K562 (cell line): ENCODE results near the gene NUBPL. TPM values are rescaled to one million over a fixed set of nuclear protein-coding genes. Genes with fewer than 3 reads are reported as not detected.

Experiments used
- ATAC-seq: fragments of 200-7000 bp; cut with Tn5 transposase; 3 replicates; pipeline ENCODE4 v1.9.1; 2020; ENCODE audit warnings: moderate library complexity
- BruUV-seq: library from RNA; stranded (reverse); fragments of 400-500 nt; replicated peaks from 2 replicates; lab custom pipeline; 2021; lab: Mats Ljungman, UMichigan
- CTCF ChIA-PET: fragments of 300-600 bp; formaldehyde crosslinking; extraction: SDS; loops from one replicate; lab custom pipeline; 2021; ENCODE audit warnings: low intra/inter-chr PET ratio; lab: Yijun Ruan, JAX
- POLR2A ChIA-PET: fragments of 300-600, 350-650 bp; sonication (Branson Sonifier 250); formaldehyde crosslinking; extraction: SDS; loops from one replicate; lab custom pipeline; 2021; ENCODE audit warnings: antibody characterized with exemption, inconsistent platforms; lab: Yijun Ruan, JAX
- DNase-seq, 4 experiments: peaks; one replicate each; pipeline versions ENCODE4 v3.0.0 to v3.0.0-alpha.2; 2011 to 2018; ENCODE audit warnings: low spot score in 3 of 4, mixed read lengths in 3 of 4; ENCODE audit errors: extremely low read depth in 1 of 4
- FAIRE-seq: peaks from 2 replicates; lab custom pipeline; 2011; peaks lifted over from hg19 to GRCh38; lab: Jason Lieb, UNC
- H2AFZ ChIP-seq: 2 replicates; pipeline ENCODE4 v1.6.0; 2011; ENCODE audit warnings: low read depth, low read length, control low read depth, inconsistent platforms
- H3K27ac ChIP-seq: fragments of 200-600 bp; 3 replicates; pipeline ENCODE4 v1.8.0; 2011; ENCODE audit warnings: low read depth, mild to moderate bottlenecking, control low read depth, inconsistent platforms, low read length, moderate library complexity, mixed read lengths; ENCODE audit errors: extremely low read depth
- H3K27me3 ChIP-seq, 2 experiments: fragments of 300-600 bp in 1 of 2; 2 replicates in 1 of 2; 3 replicates in 1 of 2; pipeline versions ENCODE4 v1.6.0 to v1.8.0; 2011; ENCODE audit warnings: inconsistent platforms in 2 of 2, low read length in 2 of 2, mild to moderate bottlenecking in 1 of 2, mixed read lengths in 1 of 2, moderate library complexity in 1 of 2; ENCODE audit not compliant: control insufficient read depth in 2 of 2, insufficient read depth in 2 of 2
- H3K36me3 ChIP-seq: fragments of 300-600 bp; 3 replicates; pipeline ENCODE4 v1.8.0; 2011; ENCODE audit warnings: mild to moderate bottlenecking, low read length, inconsistent platforms; ENCODE audit not compliant: control insufficient read depth, insufficient read depth
- H3K4me1 ChIP-seq, 2 experiments: fragments of 200-600 bp in 1 of 2; replicated peaks in 1 of 2; 2 replicates in 1 of 2; 3 replicates in 1 of 2; pipeline versions ENCODE4 v1.5.1 to v1.8.0; 2011; ENCODE audit warnings: inconsistent platforms in 2 of 2, low read length in 2 of 2, mild to moderate bottlenecking in 1 of 2, mixed read lengths in 1 of 2, moderate library complexity in 1 of 2; ENCODE audit not compliant: control insufficient read depth in 2 of 2, insufficient read depth in 2 of 2
- H3K4me2 ChIP-seq: 2 replicates; pipeline ENCODE4 v1.6.1; 2011; ENCODE audit warnings: low read length, control low read depth, inconsistent platforms, mixed read lengths; ENCODE audit not compliant: insufficient read depth
- H3K4me3 ChIP-seq: fragments of 200-600 bp; sonication (generic), shearing (Covaris generic); 2 replicates; pipeline ENCODE4 v1.5.1; 2016; ENCODE audit warnings: control low read depth, inconsistent platforms
- H3K79me2 ChIP-seq: fragments of 200-600 bp; 3 replicates; pipeline ENCODE4 v1.8.0; 2011; ENCODE audit warnings: low read length, inconsistent platforms; ENCODE audit not compliant: control insufficient read depth, insufficient read depth
- H3K9ac ChIP-seq, 2 experiments: 2 replicates each; pipeline versions ENCODE4 v1.6.0 to v1.6.1; 2011; ENCODE audit warnings: low read depth in 2 of 2, low read length in 2 of 2, control low read depth in 1 of 2, inconsistent platforms in 1 of 2, mild to moderate bottlenecking in 1 of 2, mixed read lengths in 1 of 2; ENCODE audit not compliant: insufficient read depth in 1 of 2
- H3K9me1 ChIP-seq: one replicate; pipeline ENCODE4 v1.6.0; 2011; ENCODE audit warnings: inconsistent platforms, mild to moderate bottlenecking, low read length, moderate library complexity; ENCODE audit not compliant: control insufficient read depth, insufficient read depth
- H3K9me3 ChIP-seq: replicated peaks from 2 replicates; pipeline ENCODE4 v1.5.1; 2011; ENCODE audit warnings: low read depth, low read length, inconsistent platforms; ENCODE audit not compliant: control insufficient read depth, insufficient read depth
- H4K20me1 ChIP-seq: replicated peaks from 2 replicates; pipeline ENCODE4 v1.6.1; 2011; ENCODE audit warnings: low read length, inconsistent platforms, mixed read lengths; ENCODE audit not compliant: control insufficient read depth, insufficient read depth
- ATF3 ChIP-seq, 2 experiments: fragments of 450-650 bp in 1 of 2; sonication (generic) in 1 of 2; formaldehyde crosslinking in 1 of 2; IDR thresholded peaks in 1 of 2; conservative IDR thresholded peaks in 1 of 2; 2 replicates each; pipeline versions ENCODE4 v1.6.1 to v1.8.1; 2016 to 2023; ENCODE audit warnings: mild to moderate bottlenecking in 2 of 2, moderate library complexity in 2 of 2, inconsistent platforms in 1 of 2, missing genetic modification reagents in 1 of 2
- FOXP1 ChIP-seq: sonication (generic); formaldehyde crosslinking; IDR thresholded peaks from 2 replicates; pipeline ENCODE4 v1.8.0; 2022; ENCODE audit warnings: mild to moderate bottlenecking, missing genetic modification reagents
- HNRNPUL1 ChIP-seq: fragments of 200-400 bp; formaldehyde crosslinking; IDR thresholded peaks from 2 replicates; pipeline ENCODE4 v1.6.1; 2017; ENCODE audit warnings: low read length
- JUN ChIP-seq, 2 experiments: sonication (generic) in 1 of 2; formaldehyde crosslinking in 1 of 2; IDR thresholded peaks; 2 replicates each; pipeline versions ENCODE4 v1.6.1 to v1.8.0; 2012 to 2022; ENCODE audit warnings: borderline replicate concordance in 2 of 2, mild to moderate bottlenecking in 2 of 2, improper control_type of control experiment in 1 of 2, low read depth in 1 of 2, low read length in 1 of 2, missing genetic modification reagents in 1 of 2
- JUND ChIP-seq, 2 experiments: IDR thresholded peaks; 2 replicates in 1 of 2; 3 replicates in 1 of 2; pipeline ENCODE4 v1.6.1; 2011; ENCODE audit warnings: borderline replicate concordance in 2 of 2, low read depth in 2 of 2, low read length in 2 of 2, improper control_type of control experiment in 1 of 2, missing biosample characterization in 1 of 2, missing genetic modification characterization in 1 of 2, missing genetic modification reagents in 1 of 2
- KAT8 ChIP-seq: fragments of 450-650 bp; IDR thresholded peaks from 2 replicates; pipeline ENCODE4 v1.6.1; 2016; ENCODE audit warnings: low read depth, mild to moderate bottlenecking
- MTA2 ChIP-seq: fragments of 450-650 bp; IDR thresholded peaks from 2 replicates; pipeline ENCODE4 v1.6.1; 2016; ENCODE audit warnings: low read depth
- RAD21 ChIP-seq, 2 experiments: fragments of 250-450 bp in 1 of 2; fragments of 450-650 bp in 1 of 2; sonication (Bioruptor Pico) in 1 of 2; formaldehyde crosslinking in 1 of 2; IDR thresholded peaks in 1 of 2; conservative IDR thresholded peaks in 1 of 2; 2 replicates each; pipeline versions ENCODE4 v1.4.0 to v1.8.0; 2020 to 2022; ENCODE audit warnings: mild to moderate bottlenecking in 2 of 2, moderate library complexity in 1 of 2
- SIX5 ChIP-seq, 2 experiments: IDR thresholded peaks; 2 replicates each; pipeline ENCODE4 v1.6.1; 2011; ENCODE audit warnings: low read length in 2 of 2, borderline replicate concordance in 1 of 2, low read depth in 1 of 2, mild to moderate bottlenecking in 1 of 2, moderate library complexity in 1 of 2; ENCODE audit not compliant: insufficient read depth in 1 of 2
- SMARCE1 ChIP-seq: fragments of 450-650 bp; IDR thresholded peaks from 2 replicates; pipeline ENCODE4 v1.7.1; 2016; ENCODE audit warnings: mild to moderate bottlenecking
- TFAM ChIP-seq: fragments of 250-450 bp; sonication (Bioruptor Pico); conservative IDR thresholded peaks from 2 replicates; pipeline ENCODE4 v1.5.0; 2021; ENCODE audit warnings: mild to moderate bottlenecking, moderate library complexity
- TFAP4 ChIP-seq: sonication (generic); formaldehyde crosslinking; IDR thresholded peaks from 2 replicates; pipeline ENCODE4 v1.8.0; 2022; ENCODE audit warnings: missing genetic modification reagents, mild to moderate bottlenecking, moderate library complexity, borderline replicate concordance
- TOE1 ChIP-seq, 2 experiments: fragments of 450-650 bp in 1 of 2; sonication (generic) in 1 of 2; formaldehyde crosslinking in 1 of 2; IDR thresholded peaks; 2 replicates each; pipeline versions ENCODE4 v1.7.1 to v1.8.0; 2016 to 2022; ENCODE audit warnings: borderline replicate concordance in 2 of 2, mild to moderate bottlenecking in 2 of 2, antibody characterized with exemption in 1 of 2, inconsistent platforms in 1 of 2, low read depth in 1 of 2, missing genetic modification reagents in 1 of 2, moderate library complexity in 1 of 2
- ZEB2 ChIP-seq: fragments of 450-650 bp; IDR thresholded peaks from 2 replicates; pipeline ENCODE4 v1.6.1; 2016
- ZNF347 ChIP-seq: fragments of 450-650 bp; formaldehyde crosslinking; IDR thresholded peaks from 2 replicates; pipeline ENCODE4 v1.4.0; 2020; ENCODE audit warnings: low read depth, mild to moderate bottlenecking, moderate library complexity
- ZNF408 ChIP-seq: fragments of 250-450 bp; sonication (Bioruptor Pico); IDR thresholded peaks from 2 replicates; pipeline ENCODE4 v1.4.0; 2020; ENCODE audit warnings: low read depth, mild to moderate bottlenecking, moderate library complexity
- ZNF586 ChIP-seq: fragments of 450-650 bp; formaldehyde crosslinking; conservative IDR thresholded peaks from 2 replicates; pipeline ENCODE4 v1.4.0; 2020; ENCODE audit warnings: mild to moderate bottlenecking, moderate library complexity
- ZNF655 ChIP-seq: fragments of 250-450 bp; sonication (Bioruptor Pico); IDR thresholded peaks from 2 replicates; pipeline ENCODE4 v1.5.0; 2021
- WGBS: fragments of 100-300 bp; shearing (Covaris generic); methylation state at CpG from one replicate; pipeline ENCODE4 v1.1.6; 2016; ENCODE audit warnings: low coverage, mixed read lengths; ENCODE audit not compliant: insufficient coverage; ENCODE audit errors: missing lambda C conversion rate; 5-methylcytosine and 5-hydroxymethylcytosine counted together
- in situ Hi-C: fragments of 300-500 bp; cut with MboI; formaldehyde crosslinking; loops from 4 replicates; pipeline ENCODE4 v1.15.0; 2018; ENCODE audit warnings: inconsistent platforms, mixed read lengths
- intact Hi-C: fragments of 100-400 bp; cut with micrococcal nuclease; formaldehyde crosslinking; loops from 2 replicates; pipeline ENCODE4 v1.14.2; 2022
- polyA plus RNA-seq, 8 experiments: library from polyadenylated mRNA; depleted of rRNA in 4 of 8; stranded (reverse) in 5 of 8; unstranded in 3 of 8; fragments of >200 nt; fragmentation: Nextera tagmentation in 2 of 8; fragmentation: Illumina TruSeq in 1 of 8; extraction: Ambion mirVana in 2 of 8; extraction: Trizol in 1 of 8; gene quantifications; 2 replicates each; pipeline versions ENCODE4 v1.2.1 to v1.2.3, GENCODE V29; 2011 to 2014; ENCODE audit warnings: inconsistent platforms in 1 of 8, missing spikeins in 1 of 8
- total RNA-seq, 7 experiments: library from RNA; depleted of rRNA in 6 of 7; stranded (reverse); fragments of >200 nt in 6 of 7; fragmentation: Illumina TruSeq in 2 of 7; extraction: Trizol in 2 of 7; gene quantifications; 2 replicates each; pipeline versions ENCODE4 v1.2.1 to v1.2.3, GENCODE V29; 2011 to 2021; ENCODE audit warnings: low replicate concordance in 1 of 7

Gene NUBPL
- total and polyA plus RNA-seq, 9 of the 15 experiments (the other 6 are each of a cell fraction or from before 2014, with no cell fraction given): 3.2 to 8.7 (median 6.1) TPM

GRCh38 chr14:31787377-31787776 is 226.2 kb downstream of the NUBPL start:
- Histone ChIP-seq H4K20me1 (no peaks in the 10 kb centered on the region), H3K4me1 (no peaks in the 10 kb centered on the region), H2AFZ (no peak overlapping the region), H3K36me3 (no peaks in the 10 kb centered on the region), H3K4me3 (no peak overlapping the region), H3K27ac (no peak overlapping the region), H3K9me1 (no peaks in the 10 kb centered on the region), H3K4me2 (no peak overlapping the region), H3K27me3 (no peaks in the 10 kb centered on the region), H3K9me3 (no peaks in the 10 kb centered on the region), H3K79me2 (no peaks in the 10 kb centered on the region), H3K9ac (no peak overlapping the region)
- ATAC-seq: peak; percentile 71
- intact Hi-C loops: loop anchor here (10.0 kb wide), 1 partner anchor 273 kb away; no protein-coding TSS in a partner anchor
- ChIA-PET POLR2A (no interaction called here), CTCF (no interaction called here)
- in situ Hi-C loops: no loop called here
- no peak for FAIRE-seq
- 41% methylated on average over 3 of the region's 3 CpGs for WGBS
- peak; percentile 4 to 21 (median 6) for DNase-seq
- BruUV-seq: no TSS peak
- TF ChIP-seq ATF3 (IDR thresholded peaks at IDR 0.05): peak; percentile 73
- TF ChIP-seq ATF3 (CRISPR knock-in tag; conservative IDR thresholded peaks at IDR 0.05): no peak
- no peak for TF ChIP-seq SIX5 (IDR thresholded peaks at IDR 0.05; ENCODE audit: borderline replicate concordance in 1 of 2, insufficient read depth in 1 of 2, low read depth in 1 of 2, low read length in 2 of 2)
- TF ChIP-seq TOE1 (IDR thresholded peaks at IDR 0.05; ENCODE audit: borderline replicate concordance): no peak
- no peak for TF ChIP-seq TOE1 (CRISPR knock-in tag; IDR thresholded peaks at IDR 0.05; ENCODE audit: borderline replicate concordance, low read depth)
- TF ChIP-seq JUN (IDR thresholded peaks at IDR 0.05; ENCODE audit: borderline replicate concordance, low read depth, low read length): 0 out of 2 replicates have a peak, but pooled peaks have one; percentile 33
- no peak for TF ChIP-seq JUN (CRISPR knock-in tag; IDR thresholded peaks at IDR 0.05; ENCODE audit: borderline replicate concordance)
- no peak for TF ChIP-seq TFAP4 (CRISPR knock-in tag)
- TF ChIP-seq SMARCE1: no peak
- TF ChIP-seq ZNF408: no peak
- no peak for TF ChIP-seq MTA2
- no peak for TF ChIP-seq ZNF586 (CRISPR knock-in tag)
- no peak for TF ChIP-seq ZNF347 (CRISPR knock-in tag)
- no peak for TF ChIP-seq ZEB2
- peak in 1 of 2 experiments; percentile 40; a peak in 2 of 4 replicates for TF ChIP-seq RAD21 (CRISPR knock-in tag; conservative IDR thresholded peaks at IDR 0.05 in 1 of 2, IDR thresholded peaks at IDR 0.05 in 1 of 2)
- TF ChIP-seq ZNF655 (CRISPR knock-in tag): no peak
- TF ChIP-seq FOXP1 (CRISPR knock-in tag): no peak
- no peak for TF ChIP-seq HNRNPUL1
- peak; percentile 88 for TF ChIP-seq JUND (IDR thresholded peaks at IDR 0.05; ENCODE audit: borderline replicate concordance, low read depth, low read length)
- peak; percentile 77; the same call in 2 of the 3 replicates for TF ChIP-seq JUND (tag; IDR thresholded peaks at IDR 0.05; ENCODE audit: borderline replicate concordance, low read depth, low read length)
- no peak for TF ChIP-seq KAT8
- no peak for TF ChIP-seq TFAM
